OCI-LY1 (cell line): ENCODE data around the gene PAN2.
A peak's percentile ranks its signal among the peaks of the same experiment; 100 is the strongest.

Experiments
- H2AFZ ChIP-seq: fragments of 200-600 bp; sonication (generic), shearing (Covaris generic); 2 replicates; pipeline ENCODE4 v1.6.0; 2014; ENCODE audit warnings: antibody characterized with exemption, mild to moderate bottlenecking, low read length
- H3F3A ChIP-seq: fragments of 200-600 bp; sonication (generic), shearing (Covaris generic); 2 replicates; pipeline ENCODE4 v1.6.0; 2014; ENCODE audit warnings: mild to moderate bottlenecking, antibody characterized with exemption, low read length, moderate library complexity; ENCODE audit not compliant: insufficient read depth
- H3K27ac ChIP-seq: fragments of 200-600 bp; sonication (generic); 2 replicates; pipeline ENCODE4 v1.5.1; 2014; ENCODE audit warnings: low read length, mixed run types, mild to moderate bottlenecking, low read depth; ENCODE audit not compliant: poor library complexity, severe bottlenecking
- H3K27me3 ChIP-seq: fragments of 200-600 bp; sonication (generic); 2 replicates; pipeline ENCODE4 v1.6.0; 2014; ENCODE audit warnings: antibody characterized with exemption, mild to moderate bottlenecking, low read length, moderate library complexity; ENCODE audit not compliant: insufficient read depth
- H3K36me3 ChIP-seq: fragments of 200-600 bp; sonication (generic); 2 replicates; pipeline ENCODE4 v1.6.1; 2014; ENCODE audit warnings: mild to moderate bottlenecking, antibody characterized with exemption, low read length, moderate library complexity, mixed read lengths; ENCODE audit not compliant: insufficient read depth
- H3K4me1 ChIP-seq: fragments of 200-600 bp; sonication (generic); 2 replicates; pipeline ENCODE4 v1.5.1; 2014; ENCODE audit warnings: mild to moderate bottlenecking, low read length, moderate library complexity; ENCODE audit not compliant: insufficient read depth, severe bottlenecking
- H3K4me2 ChIP-seq: fragments of 200-600 bp; sonication (generic), shearing (Covaris generic); 2 replicates; pipeline ENCODE4 v1.6.1; 2014; ENCODE audit warnings: low read length
- H3K4me3 ChIP-seq: fragments of 200-600 bp; sonication (generic); 2 replicates; pipeline ENCODE4 v1.5.1; 2014; ENCODE audit warnings: low read length, low read depth, mild to moderate bottlenecking, mixed read lengths; ENCODE audit not compliant: poor library complexity, severe bottlenecking
- H3K79me2 ChIP-seq: fragments of 200-600 bp; shearing (Covaris generic); 2 replicates; pipeline ENCODE4 v1.6.1; 2016; ENCODE audit warnings: mixed run types, low read length, mixed read lengths; ENCODE audit not compliant: insufficient read depth
- H3K9ac ChIP-seq: fragments of 200-600 bp; sonication (generic), shearing (Covaris generic); 2 replicates; pipeline ENCODE4 v1.6.1; 2014; ENCODE audit warnings: mild to moderate bottlenecking, low read length, mixed read lengths
- H3K9me2 ChIP-seq: fragments of 200-600 bp; sonication (generic), shearing (Covaris generic); 2 replicates; pipeline ENCODE4 v1.6.1; 2014; ENCODE audit warnings: low read depth, mild to moderate bottlenecking, low read length, mixed read lengths
- H3K9me3 ChIP-seq: fragments of 200-600 bp; shearing (Covaris generic); 2 replicates; pipeline ENCODE4 v1.6.1; 2014; ENCODE audit warnings: low read length, mixed read lengths
- H4K20me1 ChIP-seq: fragments of 200-600 bp; sonication (generic), shearing (Covaris generic); 2 replicates; pipeline ENCODE4 v1.6.0; 2016; ENCODE audit warnings: mild to moderate bottlenecking, low read length; ENCODE audit not compliant: insufficient read depth
- CTCF ChIP-seq: fragments of 200-600 bp; sonication (generic), shearing (Covaris generic); IDR thresholded peaks from 2 replicates; pipeline ENCODE4 v1.5.1; 2017; ENCODE audit warnings: mild to moderate bottlenecking, antibody characterized with exemption, low read length, moderate library complexity, mixed read lengths
- EZH2 ChIP-seq: fragments of 200-600 bp; sonication (generic), shearing (Covaris generic); IDR thresholded peaks from 2 replicates; pipeline ENCODE4 v1.8.0; 2017; ENCODE audit warnings: borderline replicate concordance, mixed run types, mild to moderate bottlenecking, antibody characterized with exemption, low read length, moderate library complexity, mixed read lengths

The PAN2 gene

GRCh38 chr12:56304276-56304675, 29.5 kb downstream of the PAN2 start:
- H3K4me3 ChIP-seq = no peak overlapping the region
- H3K9ac ChIP-seq = no peak overlapping the region
- H3K9me2 ChIP-seq = no peaks in the 10 kb centered on the region
- H3K4me2 ChIP-seq = no peak overlapping the region
- H3F3A ChIP-seq = no peaks in the 10 kb centered on the region
- H2AFZ ChIP-seq = no peak overlapping the region
- H3K9me3 ChIP-seq = no peaks in the 10 kb centered on the region
- H3K27ac ChIP-seq = no peak overlapping the region
- TF ChIP-seq CTCF = no peak
- TF ChIP-seq EZH2 = no peak
- no peaks in the 10 kb centered on the region for H4K20me1 ChIP-seq
- peaks cover 5% of the 10 kb centered on the region for H3K79me2 ChIP-seq
- peaks cover 22% of the 10 kb centered on the region for H3K36me3 ChIP-seq
- no peaks in the 10 kb centered on the region for H3K27me3 ChIP-seq
- H3K4me1 ChIP-seq = peaks cover 28% of the 10 kb centered on the region

GRCh38 chr12:56300644-56301464, 32.9 kb downstream of the PAN2 start:
- no peak for TF ChIP-seq EZH2
- no peak for TF ChIP-seq CTCF
- H3K9me2 ChIP-seq = no peaks in the 10 kb centered on the region
- H3K4me3 ChIP-seq = peak overlapping the region; percentile 83
- peak overlapping the region; percentile 86 for H3K27ac ChIP-seq
- H3K79me2 ChIP-seq = peaks cover 39% of the 10 kb centered on the region
- H3K4me2 ChIP-seq = peak overlapping the region; percentile 95
- peaks cover 61% of the 10 kb centered on the region for H3K4me1 ChIP-seq
- peak overlapping the region; percentile 90 for H3K9ac ChIP-seq
- no peak overlapping the region for H2AFZ ChIP-seq
- H3F3A ChIP-seq = no peaks in the 10 kb centered on the region
- no peaks in the 10 kb centered on the region for H3K9me3 ChIP-seq
- no peaks in the 10 kb centered on the region for H4K20me1 ChIP-seq
- no peaks in the 10 kb centered on the region for H3K27me3 ChIP-seq
- peaks cover 33% of the 10 kb centered on the region for H3K36me3 ChIP-seq

GRCh38 chr12:56299853-56300643, 33.8 kb downstream of the PAN2 start, which contains the start of gene CS:
CS (minus strand) TSS chr12:56300330; CDS start chr12:56300201, 129 bp downstream.
- Histone ChIP-seq H3K27ac (peak within 1 kb of the TSS; percentile 86), H3K4me2 (peak within 1 kb of the TSS; percentile 95), H3K36me3 (peaks cover 34% of the 10 kb centered on the region), H3K9me3 (no peaks in the 10 kb centered on the region), H4K20me1 (no peaks in the 10 kb centered on the region), H3K4me1 (peaks cover 61% of the 10 kb centered on the region), H3F3A (no peaks in the 10 kb centered on the region), H3K27me3 (no peaks in the 10 kb centered on the region), H3K79me2 (peaks cover 45% of the 10 kb centered on the region), H3K9ac (peak within 1 kb of the TSS; percentile 91), H2AFZ (no peak within 1 kb of the TSS), H3K9me2 (no peaks in the 10 kb centered on the region), H3K4me3 (peak within 1 kb of the TSS; percentile 83)
- TF ChIP-seq CTCF (no peak), EZH2 (no peak)
